CD14-positive monocyte (primary cell): ENCODE measurements around the gene ATP23. TPM values are rescaled to one million over a fixed set of nuclear protein-coding genes. Genes with fewer than 3 reads are reported as not detected.

Experiments
- DNase-seq, 3 donors: peaks; one replicate each; pipeline ENCODE4 v3.0.0-alpha.2; 2011 to 2022
- H2AFZ ChIP-seq: 2 replicates; pipeline ENCODE4 v1.6.0; 2012; ENCODE audit warnings: mild to moderate bottlenecking, low read depth, low read length, inconsistent platforms; ENCODE audit not compliant: insufficient read depth, poor library complexity, severe bottlenecking
- H3K27ac ChIP-seq, 2 donors: 1 replicate in 1 of 2; 2 replicates in 1 of 2; pipeline ENCODE4 v1.5.1; 2012 to 2013; ENCODE audit warnings: low read length in 2 of 2, control low read depth in 1 of 2, inconsistent platforms in 1 of 2, low read depth in 1 of 2, mild to moderate bottlenecking in 1 of 2
- H3K27me3 ChIP-seq, 2 donors: one replicate each; pipeline versions ENCODE4 v1.6.0 to v1.6.1; 2011 to 2013; ENCODE audit warnings: low read length in 2 of 2; ENCODE audit not compliant: control insufficient read depth in 2 of 2, insufficient read depth in 2 of 2
- H3K36me3 ChIP-seq, 2 donors: replicated peaks in 1 of 2; 1 replicate in 1 of 2; 2 replicates in 1 of 2; pipeline versions ENCODE4 v1.5.1 to v1.6.1; 2012 to 2013; ENCODE audit warnings: low read length in 2 of 2, control low read depth in 1 of 2, inconsistent platforms in 1 of 2, mild to moderate bottlenecking in 1 of 2; ENCODE audit not compliant: insufficient read depth in 2 of 2, control insufficient read depth in 1 of 2
- H3K4me1 ChIP-seq, 2 donors: 1 replicate in 1 of 2; 2 replicates in 1 of 2; pipeline versions ENCODE4 v1.5.1 to v1.6.1; 2012 to 2013; ENCODE audit warnings: low read length in 2 of 2, control low read depth in 1 of 2, inconsistent platforms in 1 of 2, mild to moderate bottlenecking in 1 of 2, moderate library complexity in 1 of 2; ENCODE audit not compliant: insufficient read depth in 2 of 2, control insufficient read depth in 1 of 2
- H3K4me2 ChIP-seq: replicated peaks from 2 replicates; pipeline ENCODE3; 2012; ENCODE audit warnings: low read length, moderate library complexity, mild to moderate bottlenecking; ENCODE audit not compliant: poor library complexity, severe bottlenecking; ENCODE audit errors: extremely low read depth
- H3K4me3 ChIP-seq, 3 experiments: fragments of 200-600 bp in 1 of 3; sonication (generic) in 1 of 3; replicated peaks in 1 of 3; 1 replicate in 2 of 3; 2 replicates in 1 of 3; pipeline ENCODE4 v1.5.1; 2011 to 2013; ENCODE audit warnings: low read length in 3 of 3, mild to moderate bottlenecking in 3 of 3, control low read depth in 2 of 3, low read depth in 2 of 3, inconsistent platforms in 1 of 3, moderate library complexity in 1 of 3
- H3K79me2 ChIP-seq: 2 replicates; pipeline ENCODE4 v1.6.0; 2012; ENCODE audit warnings: mild to moderate bottlenecking, control low read depth, inconsistent platforms, low read length, moderate library complexity; ENCODE audit not compliant: insufficient read depth
- H3K9ac ChIP-seq: 2 replicates; pipeline ENCODE4 v1.6.0; 2017; ENCODE audit warnings: low read length, mild to moderate bottlenecking; ENCODE audit not compliant: insufficient read depth, poor library complexity, severe bottlenecking
- H3K9me3 ChIP-seq, 2 donors: replicated peaks in 1 of 2; 1 replicate in 1 of 2; 2 replicates in 1 of 2; pipeline versions ENCODE4 v1.5.1 to v1.6.1; 2012 to 2013; ENCODE audit warnings: low read length in 2 of 2, control low read depth in 1 of 2; ENCODE audit not compliant: control insufficient read depth in 1 of 2, insufficient read depth in 1 of 2
- H4K20me1 ChIP-seq: 2 replicates; pipeline ENCODE4 v1.6.0; 2012; ENCODE audit warnings: mild to moderate bottlenecking, low read length, control low read depth, moderate library complexity; ENCODE audit not compliant: insufficient read depth
- H3K27ac Mint-ChIP-seq, 7 donors: one replicate each; pipeline ENCODE4 v1.8.0; 2020; ENCODE audit warnings: mild to moderate bottlenecking in 7 of 7, mixed read lengths in 7 of 7, moderate library complexity in 6 of 7, inconsistent platforms in 2 of 7
- H3K27me3 Mint-ChIP-seq, 3 donors: one replicate each; pipeline ENCODE4 v1.8.0; 2021 to 2022; ENCODE audit warnings: low read depth in 3 of 3, mild to moderate bottlenecking in 3 of 3, mixed read lengths in 3 of 3, moderate library complexity in 3 of 3, inconsistent platforms in 1 of 3
- H3K36me3 Mint-ChIP-seq, 2 donors: one replicate each; pipeline ENCODE4 v1.8.0; 2020; ENCODE audit warnings: mixed read lengths in 2 of 2, inconsistent platforms in 1 of 2, mild to moderate bottlenecking in 1 of 2
- H3K4me1 Mint-ChIP-seq: one replicate; pipeline ENCODE4 v1.8.0; 2020; ENCODE audit warnings: mild to moderate bottlenecking, mixed read lengths
- H3K4me3 Mint-ChIP-seq, 2 donors: one replicate each; pipeline ENCODE4 v1.8.0; 2020; ENCODE audit warnings: mild to moderate bottlenecking in 2 of 2, mixed read lengths in 2 of 2, moderate library complexity in 1 of 2
- H3K9me3 Mint-ChIP-seq, 7 donors: one replicate each; pipeline ENCODE4 v1.8.0; 2020 to 2022; ENCODE audit warnings: mixed read lengths in 7 of 7, mild to moderate bottlenecking in 6 of 7, moderate library complexity in 6 of 7, inconsistent platforms in 2 of 7
- WGBS: methylation state at CpG from one replicate; pipeline ENCODE4 v1.1.5; 2013; ENCODE audit warnings: missing lambda C conversion rate; ENCODE audit not compliant: insufficient coverage; 5-methylcytosine and 5-hydroxymethylcytosine counted together
- intact Hi-C, 2 donors: fragments of 100-400 bp; cut with micrococcal nuclease; formaldehyde crosslinking; loops; one replicate each; pipeline versions ENCODE4 v1.15.0 to v1.15.1; 2023
- polyA plus RNA-seq, 3 donors: library from polyadenylated mRNA; depleted of rRNA in 1 of 3; unstranded in 2 of 3; stranded (reverse) in 1 of 3; fragments of 300-500 nt in 2 of 3; fragments of >200 nt in 1 of 3; fragmentation: Illumina TruSeq in 2 of 3; gene quantifications; 1 replicate in 2 of 3; 2 replicates in 1 of 3; pipeline ENCODE4 v1.2.3, GENCODE V29; 2012 to 2021
- TF ChIP-seq, protein P1 (sequence below): fragments of 200-600 bp; IDR thresholded peaks from one replicate; pipeline ENCODE4 v1.8.0; 2022; ENCODE audit warnings: antibody characterized with exemption, mild to moderate bottlenecking

The ATP23 gene
- polyA plus RNA-seq, 3 donors, result 12.4 to 27.5 (median 24.8) TPM

DNA sequence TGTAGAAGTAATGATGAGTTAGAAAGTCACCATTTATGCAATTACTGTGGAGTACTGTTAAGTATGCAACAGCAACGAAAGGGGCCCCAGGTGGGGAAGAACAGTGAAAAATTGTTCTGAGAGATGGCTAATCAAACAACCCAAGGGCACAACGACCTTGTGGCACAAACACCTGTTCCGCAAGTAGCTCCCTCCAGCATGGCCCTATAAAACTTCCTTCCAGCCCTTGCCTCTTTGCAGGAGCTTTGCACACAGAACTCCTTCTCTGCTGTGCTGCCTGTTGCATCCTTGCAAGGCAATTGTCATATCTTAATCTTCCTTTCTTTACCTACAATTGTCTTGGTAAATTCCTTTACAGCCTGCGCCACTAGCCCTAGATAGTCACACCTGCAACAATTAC is 23.2 kb upstream of the ATP23 start:
- WGBS, result 79% methylated on average over 2 of the region's 4 CpGs
- DNase-seq, result no peak
- TF ChIP-seq, protein P1, sequence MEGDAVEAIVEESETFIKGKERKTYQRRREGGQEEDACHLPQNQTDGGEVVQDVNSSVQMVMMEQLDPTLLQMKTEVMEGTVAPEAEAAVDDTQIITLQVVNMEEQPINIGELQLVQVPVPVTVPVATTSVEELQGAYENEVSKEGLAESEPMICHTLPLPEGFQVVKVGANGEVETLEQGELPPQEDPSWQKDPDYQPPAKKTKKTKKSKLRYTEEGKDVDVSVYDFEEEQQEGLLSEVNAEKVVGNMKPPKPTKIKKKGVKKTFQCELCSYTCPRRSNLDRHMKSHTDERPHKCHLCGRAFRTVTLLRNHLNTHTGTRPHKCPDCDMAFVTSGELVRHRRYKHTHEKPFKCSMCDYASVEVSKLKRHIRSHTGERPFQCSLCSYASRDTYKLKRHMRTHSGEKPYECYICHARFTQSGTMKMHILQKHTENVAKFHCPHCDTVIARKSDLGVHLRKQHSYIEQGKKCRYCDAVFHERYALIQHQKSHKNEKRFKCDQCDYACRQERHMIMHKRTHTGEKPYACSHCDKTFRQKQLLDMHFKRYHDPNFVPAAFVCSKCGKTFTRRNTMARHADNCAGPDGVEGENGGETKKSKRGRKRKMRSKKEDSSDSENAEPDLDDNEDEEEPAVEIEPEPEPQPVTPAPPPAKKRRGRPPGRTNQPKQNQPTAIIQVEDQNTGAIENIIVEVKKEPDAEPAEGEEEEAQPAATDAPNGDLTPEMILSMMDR, result no peak
- H3K4me3 Mint-ChIP-seq, result no peak overlapping the region
- peaks cover 1 to 5% (median 4%) of the 10 kb centered on the region in 3 donors for H3K27me3 Mint-ChIP-seq
- no peak overlapping the region for H3K4me2 ChIP-seq
- no peaks in the 10 kb centered on the region for H3K4me1 ChIP-seq
- no peaks in the 10 kb centered on the region for H3K36me3 ChIP-seq
- H3K79me2 ChIP-seq, result no peaks in the 10 kb centered on the region
- no peaks in the 10 kb centered on the region for H3K9me3 Mint-ChIP-seq
- peaks cover 6% of the 10 kb centered on the region for H3K4me1 Mint-ChIP-seq
- no peak overlapping the region for H2AFZ ChIP-seq
- no peak overlapping the region for H3K27ac ChIP-seq
- H3K9ac ChIP-seq, result no peak overlapping the region
- no peak overlapping the region for H3K27ac Mint-ChIP-seq
- H3K9me3 ChIP-seq, result no peaks in the 10 kb centered on the region
- no peaks in the 10 kb centered on the region for H3K36me3 Mint-ChIP-seq
- H3K27me3 ChIP-seq, result no peaks in the 10 kb centered on the region
- H4K20me1 ChIP-seq, result no peaks in the 10 kb centered on the region
- H3K4me3 ChIP-seq, result no peak overlapping the region
- intact Hi-C loops, result no loop called here

DNA sequence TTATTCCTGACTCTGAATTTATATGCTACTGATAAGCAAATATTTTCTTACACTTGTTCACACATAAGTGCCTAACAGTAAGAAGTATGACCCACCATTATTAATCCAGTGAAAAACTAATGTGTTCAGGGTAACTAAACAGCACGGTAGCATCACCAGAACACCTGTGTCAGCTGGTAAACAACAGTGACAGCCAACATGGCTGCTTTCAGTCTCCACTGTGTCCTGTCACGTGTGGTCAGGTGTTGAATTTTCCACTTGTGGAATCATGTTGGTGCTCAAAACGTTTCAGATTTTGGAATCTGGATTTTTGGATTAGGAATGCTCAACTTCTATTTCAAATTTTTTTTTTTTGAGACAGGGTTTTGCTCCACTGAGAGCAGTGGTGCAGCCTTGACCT is 14.3 kb upstream of the ATP23 start:
- Mint-ChIP-seq H3K4me3 (no peak overlapping the region), H3K4me1 (no peaks in the 10 kb centered on the region), H3K27ac (no peak overlapping the region), H3K36me3 (no peaks in the 10 kb centered on the region), H3K27me3 (peaks cover 0 to 2% (median 2%) of the 10 kb centered on the region in 3 donors), H3K9me3 (peaks cover 0 to 2% (median 1%) of the 10 kb centered on the region in 7 donors)
- Histone ChIP-seq H3K9me3 (no peaks in the 10 kb centered on the region), H3K79me2 (no peaks in the 10 kb centered on the region), H3K27me3 (no peaks in the 10 kb centered on the region), H3K4me2 (no peak overlapping the region), H4K20me1 (no peaks in the 10 kb centered on the region), H2AFZ (no peak overlapping the region), H3K4me1 (no peaks in the 10 kb centered on the region), H3K36me3 (no peaks in the 10 kb centered on the region), H3K27ac (no peak overlapping the region), H3K9ac (no peak overlapping the region), H3K4me3 (no peak overlapping the region)
- no peak for DNase-seq
- intact Hi-C loops, result no loop called here
- TF ChIP-seq, protein P1, result no peak
- 100% methylated on average over 2 of the region's 3 CpGs for WGBS
